Skin epidermis (tissue), 12 donors: ENCODE results near the gene MYL12B.
"Not testable (repeated sequence)": the region's sequence is repeated elsewhere in the genome, so short reads cannot be mapped to it uniquely, and the experiment has no call there.

Experiments used
- H3K27ac ChIP-seq, 21 experiments: fragments of 200-600 bp; sonication (generic) in 11 of 21; one replicate each; pipeline ENCODE4 v1.5.0; 2020; ENCODE audit warnings: mild to moderate bottlenecking in 3 of 21, inconsistent platforms in 2 of 21, moderate library complexity in 2 of 21
- H3K4me3 ChIP-seq, 7 experiments: fragments of 200-600 bp; sonication (generic) in 2 of 7; one replicate each; pipeline ENCODE4 v1.5.0; 2020; ENCODE audit warnings: inconsistent platforms in 2 of 7, mild to moderate bottlenecking in 2 of 7, moderate library complexity in 1 of 7

Gene MYL12B

DNA sequence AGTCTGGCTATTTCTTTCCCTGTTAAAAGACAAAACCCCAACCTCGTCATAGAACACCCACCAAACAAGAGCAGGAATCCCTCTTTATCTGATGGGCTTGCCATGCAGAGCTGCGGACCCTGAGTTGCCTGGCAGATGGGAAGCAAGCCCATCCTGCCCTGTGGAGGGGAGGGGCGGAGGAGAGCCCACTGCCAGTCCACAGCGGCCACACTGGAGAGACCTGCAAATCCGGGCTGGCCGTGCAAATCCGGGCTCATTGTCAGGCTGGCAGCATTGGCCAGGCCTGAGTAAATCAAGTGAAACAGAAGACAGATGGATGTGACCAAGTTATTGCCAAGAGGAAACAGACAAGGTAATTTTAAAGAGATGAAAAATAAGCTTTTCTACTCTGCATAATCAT is 22.0 kb downstream of the MYL12B start:
- H3K4me3 ChIP-seq = no peak overlapping the region
- H3K27ac ChIP-seq = no peak overlapping the region

DNA sequence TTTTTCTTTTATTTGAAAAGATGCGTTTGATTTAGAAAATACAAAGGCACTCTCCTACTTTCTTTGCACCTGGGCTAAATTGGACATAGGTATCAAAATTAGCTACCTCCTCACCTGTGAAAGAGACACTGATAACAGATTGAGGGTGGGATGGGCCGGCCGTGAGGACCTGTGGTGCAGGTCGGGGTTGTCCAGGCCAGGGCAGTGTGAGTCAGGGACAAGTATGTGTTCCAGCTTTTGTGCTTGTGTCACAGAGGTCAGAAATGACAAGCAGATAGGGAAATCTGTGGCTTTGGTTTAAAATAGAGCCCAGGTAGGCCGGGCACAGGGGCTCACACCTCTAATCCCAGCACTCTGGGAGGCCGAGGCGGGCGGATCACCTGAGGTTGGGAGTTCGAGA is 22.6 kb downstream of the MYL12B start:
- Histone ChIP-seq H3K4me3 (no peak overlapping the region), H3K27ac (no peak overlapping the region)

DNA sequence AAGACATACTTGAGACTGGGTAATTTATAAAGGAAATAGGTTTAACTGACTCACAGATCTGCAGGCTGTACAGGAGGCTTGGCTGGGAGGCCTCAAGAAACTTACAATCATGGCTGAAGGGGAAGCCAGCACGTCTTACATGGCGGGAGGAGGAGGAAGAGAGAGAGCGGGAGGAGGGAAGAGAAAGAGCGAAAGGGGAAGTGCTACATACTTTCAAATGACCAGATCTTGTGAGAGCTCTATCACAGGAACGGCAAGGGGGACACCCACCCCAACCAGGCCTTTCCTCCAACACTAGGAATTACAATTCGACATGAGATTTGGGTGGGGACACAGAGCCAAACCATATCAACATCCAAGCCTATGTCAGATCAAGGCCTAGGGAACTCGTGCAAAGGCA is 24.2 kb downstream of the MYL12B start:
- Histone ChIP-seq H3K4me3 (no peak overlapping the region), H3K27ac (no peak overlapping the region)

DNA sequence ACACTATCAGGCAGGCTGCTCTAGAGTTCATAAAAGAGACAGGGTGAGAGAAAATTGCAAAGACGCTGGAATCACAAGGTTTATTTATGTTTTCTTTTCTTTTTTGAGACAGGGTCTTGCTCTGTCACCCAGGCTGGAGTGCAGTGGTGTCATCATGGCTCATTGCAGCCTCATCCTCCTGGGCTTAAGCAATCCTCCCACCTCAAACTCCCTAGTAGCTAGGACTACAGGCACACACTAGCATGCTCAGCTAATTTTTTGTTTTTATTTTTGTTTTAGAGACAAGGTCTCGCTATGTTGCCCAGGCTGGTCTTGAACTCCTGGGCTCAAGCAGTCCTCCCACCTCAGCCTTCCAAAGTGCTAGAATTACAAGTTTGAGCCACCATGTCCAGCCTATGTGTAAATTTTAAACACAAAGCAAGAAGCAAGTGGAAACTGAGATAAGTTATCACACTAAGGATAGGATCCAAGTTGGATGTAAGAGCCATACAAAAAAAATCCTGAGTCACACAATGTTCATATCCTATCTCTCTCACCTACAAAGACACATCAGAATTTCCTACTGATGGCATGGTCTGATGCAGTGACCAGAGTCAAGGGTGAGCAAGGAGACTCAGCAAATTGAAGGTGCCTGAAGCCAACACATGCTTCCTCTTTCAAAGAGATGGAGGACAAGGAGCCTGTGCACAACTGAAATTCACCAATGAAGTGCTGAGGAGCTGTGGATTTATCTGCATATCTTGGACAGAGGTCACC is 31.4 kb downstream of the MYL12B start:
- H3K27ac ChIP-seq = no peak overlapping the region
- no peak overlapping the region for H3K4me3 ChIP-seq

DNA sequence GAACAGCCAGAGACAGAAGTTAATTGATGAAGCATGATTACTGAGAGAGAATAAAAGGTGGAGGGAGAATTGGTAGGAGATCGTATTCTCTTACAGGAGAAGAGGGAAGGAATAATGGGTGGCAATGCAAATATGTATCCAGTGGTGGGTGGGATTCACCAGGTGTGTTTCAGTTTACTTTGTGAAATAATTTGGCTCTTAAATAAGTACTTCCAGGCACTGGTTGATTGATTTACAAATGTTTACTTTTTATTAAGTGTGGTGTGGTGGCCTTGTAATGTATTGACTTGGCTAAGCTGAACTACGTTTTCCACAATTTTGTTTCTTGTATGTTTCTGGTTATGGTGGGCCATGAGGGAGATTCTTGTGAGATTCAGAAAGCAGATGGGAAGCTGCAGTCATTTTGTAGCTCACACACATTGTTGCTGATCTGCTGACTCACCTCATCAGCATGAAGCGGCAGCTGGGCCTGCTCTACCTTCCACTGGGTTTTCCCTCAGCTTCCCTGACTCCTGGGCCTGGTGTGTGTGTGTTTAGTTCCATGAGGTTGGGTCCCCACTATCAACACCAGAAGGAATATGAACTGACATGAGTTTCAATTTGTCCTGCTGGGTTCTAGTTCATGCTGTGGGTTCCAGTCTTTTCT is 32.6 kb downstream of the MYL12B start:
- no peak overlapping the region for H3K27ac ChIP-seq
- H3K4me3 ChIP-seq = no peak overlapping the region

DNA sequence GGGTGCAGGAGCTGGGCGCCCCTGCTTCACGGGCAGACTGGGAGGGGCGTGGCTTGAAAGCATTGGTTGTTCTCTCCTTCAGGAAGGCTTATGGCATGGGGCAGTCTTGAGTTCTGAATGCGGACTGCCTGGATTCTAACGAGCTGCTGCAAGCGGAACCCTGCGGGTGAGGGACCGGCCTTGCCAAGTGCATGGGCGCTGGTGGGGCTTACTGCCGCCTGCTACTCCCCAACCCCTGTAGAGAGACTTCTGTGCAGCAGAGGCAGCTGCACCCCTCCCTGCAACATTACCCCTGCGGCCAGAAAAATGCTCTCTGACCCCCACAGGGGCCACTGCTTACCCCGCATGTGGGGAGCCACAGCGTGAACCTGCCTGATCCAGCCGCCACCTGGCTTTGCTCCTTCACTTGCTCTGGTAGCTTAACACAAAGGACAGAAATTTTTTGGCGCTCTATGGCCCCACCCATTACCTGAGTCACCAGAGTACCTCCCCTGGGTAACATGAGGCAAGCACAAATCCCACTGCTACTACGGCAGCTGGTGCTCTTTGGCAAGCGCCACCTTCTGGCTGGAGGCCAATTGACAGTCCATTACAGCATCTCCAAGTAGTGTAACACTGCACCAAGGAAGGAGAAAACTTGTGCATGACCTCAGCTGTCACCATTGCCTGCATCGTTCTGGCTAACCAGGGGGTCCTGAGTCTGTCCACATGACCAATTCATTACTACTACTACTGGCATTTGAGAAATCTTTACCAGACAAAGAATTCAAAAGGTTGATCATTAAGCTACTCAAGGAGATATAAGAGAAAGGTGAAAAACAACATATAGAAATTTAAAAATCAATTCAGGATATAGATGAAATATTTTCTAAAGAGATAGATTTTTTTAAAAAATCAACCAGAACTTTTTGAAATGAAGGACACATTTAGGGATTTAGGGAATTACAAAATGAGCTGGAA is 35.4 kb downstream of the MYL12B start:
- Histone ChIP-seq H3K4me3 (peak overlapping the region; percentile 48 to 77 (median 59)), H3K27ac (peak overlapping the region; percentile 19 to 90 (median 77))

DNA sequence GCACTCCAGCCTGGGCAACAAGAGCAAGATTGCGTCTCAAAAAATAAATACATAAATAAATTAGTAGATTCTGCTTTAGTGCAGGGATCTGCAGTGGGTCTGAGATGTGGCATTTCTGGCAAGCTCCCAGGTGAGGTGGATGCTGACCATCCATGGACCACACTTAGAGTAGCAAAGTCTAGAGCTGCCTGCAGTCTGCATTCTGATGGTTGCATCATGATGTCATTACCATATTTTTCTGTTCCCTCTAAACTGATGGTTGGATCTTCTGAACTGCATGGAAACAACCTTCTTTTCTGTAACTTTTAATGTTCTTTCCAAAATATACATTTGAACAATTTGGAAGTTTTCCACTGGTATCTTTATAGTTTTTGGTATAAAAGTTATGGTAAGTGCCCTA is 42.9 kb downstream of the MYL12B start:
- no peak overlapping the region for H3K4me3 ChIP-seq
- peak overlapping the region in 9 of 21 experiments; percentile 12 to 85 (median 57) for H3K27ac ChIP-seq

DNA sequence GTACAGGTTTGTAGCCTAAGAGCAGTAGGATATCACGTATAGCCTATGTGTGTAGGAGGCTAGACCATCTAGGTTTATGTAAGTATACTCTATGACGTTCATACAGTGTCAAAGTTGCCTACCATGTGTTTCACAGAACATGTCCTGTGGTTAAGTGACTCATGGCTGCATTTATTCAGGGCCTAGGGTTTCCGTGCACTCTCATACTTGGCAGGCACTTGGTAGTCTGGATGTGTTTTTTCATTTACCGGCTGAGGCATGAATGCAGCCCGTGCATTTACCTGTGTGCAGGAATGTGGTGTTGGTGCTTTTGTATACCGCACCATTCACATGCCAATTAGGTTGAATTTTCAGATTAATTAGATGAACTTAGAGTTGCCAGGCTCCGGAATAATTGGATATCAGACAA is 43.4 kb downstream of the MYL12B start:
- peak overlapping the region in 18 of 21 experiments; percentile 39 to 85 (median 69) for H3K27ac ChIP-seq
- no peak overlapping the region for H3K4me3 ChIP-seq

DNA sequence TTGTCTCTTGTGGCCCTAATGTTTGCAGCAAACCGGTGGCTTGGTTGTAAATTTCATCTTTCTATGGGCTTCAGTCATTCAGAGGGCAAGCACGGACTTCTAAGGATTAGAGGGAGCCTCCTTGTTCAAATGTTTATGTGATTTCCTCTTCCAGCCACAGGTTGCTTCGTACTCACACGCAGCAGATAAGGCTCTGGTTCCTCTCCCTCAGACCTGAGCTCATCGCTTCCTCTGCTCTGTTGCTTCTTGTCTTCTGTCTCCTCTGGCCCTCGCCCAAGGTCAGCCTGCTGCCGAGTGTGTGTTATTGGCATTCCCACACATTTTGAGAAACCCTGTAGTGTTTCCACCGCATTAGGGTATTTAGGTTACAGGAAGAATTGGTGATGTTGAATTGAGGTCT is 44.0 kb downstream of the MYL12B start:
- H3K27ac ChIP-seq = peak overlapping the region in 18 of 21 experiments; percentile 39 to 85 (median 69)
- H3K4me3 ChIP-seq = no peak overlapping the region

DNA sequence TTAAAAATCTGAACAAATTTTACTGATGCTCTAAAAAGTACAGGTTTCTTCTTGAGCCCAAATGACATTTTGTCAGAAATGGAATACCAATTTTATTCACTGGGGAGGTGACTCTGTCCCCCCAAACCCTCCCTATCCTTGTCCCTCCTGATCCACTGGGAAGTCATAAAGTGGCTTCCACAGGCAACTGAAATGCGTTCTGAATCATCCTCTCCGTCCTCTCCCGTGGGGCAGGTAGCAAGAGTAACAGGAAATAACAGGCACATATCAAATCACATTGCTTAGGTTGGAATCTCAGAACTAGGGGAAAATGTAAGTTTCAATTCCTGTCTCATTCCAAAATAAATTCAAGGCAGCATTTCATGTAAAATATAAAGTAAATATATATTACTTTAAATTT is 44.5 kb downstream of the MYL12B start:
- H3K27ac ChIP-seq = peak overlapping the region in 15 of 21 experiments; percentile 39 to 85 (median 68)
- no peak overlapping the region for H3K4me3 ChIP-seq

DNA sequence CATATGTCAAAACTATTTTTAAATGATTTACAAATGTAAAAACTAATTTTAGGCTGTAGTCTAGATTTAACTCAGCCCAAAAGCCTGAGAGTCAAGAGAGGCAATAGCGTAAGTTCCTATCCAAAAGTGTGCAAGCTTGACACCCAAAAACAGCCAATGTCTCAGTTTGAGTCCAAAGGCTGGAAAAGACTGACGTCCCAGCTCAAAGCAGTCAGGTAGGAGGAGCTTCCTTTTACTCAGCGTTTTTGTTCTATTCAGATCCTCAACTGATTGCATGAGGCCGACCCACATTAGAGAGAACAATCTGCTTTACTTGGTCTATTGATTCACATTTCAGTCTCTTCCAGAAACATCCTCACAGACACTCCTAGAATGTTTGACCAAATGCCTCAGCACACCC is 51.8 kb downstream of the MYL12B start:
- no peak overlapping the region for H3K4me3 ChIP-seq
- no peak overlapping the region for H3K27ac ChIP-seq

DNA sequence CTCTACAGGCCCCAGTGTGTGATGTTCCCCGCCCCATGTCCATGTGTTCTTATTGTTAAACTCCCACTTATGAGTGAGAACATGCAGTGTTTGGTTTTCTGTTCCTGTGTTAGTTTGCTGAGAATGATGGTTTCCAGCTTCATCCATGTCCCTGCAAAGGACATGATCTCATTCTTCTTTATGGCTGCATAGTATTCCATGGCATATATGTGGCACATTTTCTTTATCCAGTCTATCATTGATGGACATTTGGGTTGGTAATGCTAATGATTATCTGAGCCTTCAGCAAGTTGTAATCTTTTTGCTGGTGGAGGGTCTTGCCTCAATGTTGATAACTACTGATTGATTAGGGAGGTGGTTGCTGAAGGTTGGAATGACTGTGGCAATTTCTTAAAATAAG is 53.4 kb downstream of the MYL12B start:
- H3K4me3 ChIP-seq, H3K27ac ChIP-seq: not testable (repeated sequence)

DNA sequence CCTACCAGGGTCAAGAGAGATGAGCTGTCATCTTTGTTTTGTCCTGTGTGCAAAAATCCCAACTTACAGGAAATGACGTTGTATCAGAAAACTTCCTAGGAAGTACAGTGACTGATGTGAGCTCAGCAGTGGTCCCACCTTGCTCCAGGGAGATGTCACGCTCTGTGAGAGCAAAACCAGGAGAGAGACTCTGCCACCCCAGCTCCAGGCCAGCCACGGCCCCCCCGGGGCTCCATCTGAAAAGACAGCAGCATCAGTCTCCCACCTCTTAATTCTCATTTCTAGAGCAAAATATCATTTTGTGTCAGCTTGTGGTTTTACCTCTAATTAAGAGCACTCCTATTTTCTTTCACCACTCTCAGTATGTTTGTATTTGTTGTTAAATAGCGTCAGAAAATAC is 57.5 kb downstream of the MYL12B start:
- H3K4me3 ChIP-seq = no peak overlapping the region
- no peak overlapping the region for H3K27ac ChIP-seq

DNA sequence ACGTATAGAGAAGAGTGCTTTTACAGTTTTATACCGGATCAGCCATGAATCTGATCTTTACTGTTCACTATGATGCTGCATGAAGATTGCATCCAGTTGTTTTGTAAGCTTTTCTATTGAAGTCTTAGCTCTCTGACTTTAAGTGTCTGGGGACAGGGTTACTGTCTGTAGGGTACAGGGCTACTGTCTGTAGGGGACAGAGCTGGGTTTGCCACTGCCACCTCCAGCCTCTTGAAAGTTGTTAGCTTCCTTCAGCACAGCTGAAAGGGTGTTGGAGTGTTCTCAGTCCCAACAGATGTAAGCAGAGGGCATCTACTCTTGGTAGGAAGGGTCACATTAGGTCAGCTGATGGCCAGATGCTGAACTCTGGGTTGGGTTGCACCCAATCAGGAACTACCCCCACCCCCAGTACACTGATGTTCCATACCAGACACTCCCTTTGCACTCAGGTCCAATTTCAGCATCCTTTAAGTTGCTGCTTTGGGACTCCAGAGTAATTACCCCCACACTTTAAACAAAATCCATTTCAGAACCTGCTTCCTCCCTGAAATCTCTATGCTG is 58.0 kb downstream of the MYL12B start:
- Histone ChIP-seq H3K4me3 (no peak overlapping the region), H3K27ac (no peak overlapping the region)

DNA sequence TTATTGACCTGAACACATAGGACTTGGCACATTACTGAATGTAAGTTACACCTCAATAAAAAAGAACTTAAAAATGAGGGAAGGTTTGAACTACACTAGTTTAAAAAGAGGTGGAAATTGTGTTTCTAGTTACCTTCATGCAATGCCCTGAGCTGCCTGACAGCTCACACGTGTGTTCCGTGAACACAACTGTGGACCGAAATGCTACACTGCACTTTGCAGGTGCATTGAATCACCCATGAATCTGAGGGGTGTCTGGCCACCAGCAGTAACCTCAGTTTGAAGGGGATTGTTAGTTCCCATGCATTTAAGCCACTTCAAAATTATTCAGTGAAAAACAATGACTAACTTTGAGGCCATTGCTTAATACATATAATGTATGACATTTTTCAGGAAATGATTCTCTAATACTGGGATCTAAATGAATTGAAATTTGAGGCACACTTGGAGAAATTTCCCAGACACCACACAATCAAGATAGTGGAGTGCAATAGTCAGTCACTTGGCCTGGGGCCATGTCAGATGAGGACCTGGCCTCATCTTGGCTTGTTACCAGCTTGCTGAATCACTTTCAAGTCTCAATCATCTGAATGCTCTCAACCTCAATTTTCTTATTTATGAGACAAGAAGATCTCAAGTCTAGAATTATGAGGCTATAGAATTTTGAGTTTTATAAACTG is 59.3 kb downstream of the MYL12B start:
- Histone ChIP-seq H3K27ac (no peak overlapping the region), H3K4me3 (no peak overlapping the region)

DNA sequence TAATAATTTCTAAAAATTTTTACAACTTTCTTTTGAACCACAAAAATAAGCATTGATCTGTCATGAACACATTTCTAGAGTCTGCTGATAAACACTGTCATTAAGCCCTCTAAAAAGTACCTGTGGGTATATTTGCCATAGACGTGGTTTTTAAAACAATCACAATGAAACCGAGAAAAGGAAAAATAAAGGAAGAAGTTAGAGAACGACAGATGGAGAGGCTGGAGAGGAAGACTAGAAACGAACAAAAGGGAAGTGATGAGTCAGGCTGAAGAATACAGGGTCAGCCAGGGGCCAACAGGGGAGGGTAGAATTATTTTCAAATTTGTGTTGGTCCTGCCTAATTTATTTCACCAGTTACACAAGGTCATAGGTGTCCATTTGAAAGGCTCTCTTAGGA is 62.0 kb downstream of the MYL12B start:
- H3K27ac ChIP-seq = no peak overlapping the region
- no peak overlapping the region for H3K4me3 ChIP-seq
